Renal cortical epithelial cell (primary cell): Measurements from ENCODE around the gene PAX7. TPM values are rescaled to one million over a fixed set of nuclear protein-coding genes. Genes with fewer than 3 reads are reported as not detected.
"Not testable (repeated sequence)": the region's sequence is repeated elsewhere in the genome, so short reads cannot be mapped to it uniquely, and the experiment has no call there.

Experiments
- DNase-seq: peaks from one replicate; pipeline ENCODE4 v3.0.0-alpha.2; 2011; ENCODE audit warnings: low read depth
- total RNA-seq: library from RNA; depleted of rRNA; stranded (reverse); fragments of >200 nt; gene quantifications from 2 replicates; pipeline ENCODE4 v1.2.3, GENCODE V29; 2014

PAX7 gene
- total RNA-seq, 1 donor from 2014 or later: not detected

DNA sequence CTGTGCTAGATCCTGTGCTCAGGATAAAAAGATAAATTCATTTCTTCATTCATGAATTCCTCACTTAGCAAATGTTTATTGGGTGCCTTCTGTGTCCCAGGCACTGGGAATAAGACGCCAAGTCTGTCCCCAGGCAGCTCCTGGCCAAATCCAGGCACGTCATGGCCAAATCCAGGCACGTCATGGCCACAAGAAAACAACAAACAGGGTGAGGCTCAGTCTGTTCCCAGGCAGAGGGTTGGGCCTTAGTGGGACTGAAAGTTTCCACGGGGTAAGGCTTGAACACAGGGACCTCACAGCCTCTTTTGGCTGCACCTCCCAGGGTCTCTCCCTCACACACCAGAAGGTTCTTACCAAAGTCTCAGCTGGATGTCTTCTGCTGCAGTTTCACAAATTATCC is 95.7 kb downstream of the PAX7 start:
- no peak for DNase-seq

DNA sequence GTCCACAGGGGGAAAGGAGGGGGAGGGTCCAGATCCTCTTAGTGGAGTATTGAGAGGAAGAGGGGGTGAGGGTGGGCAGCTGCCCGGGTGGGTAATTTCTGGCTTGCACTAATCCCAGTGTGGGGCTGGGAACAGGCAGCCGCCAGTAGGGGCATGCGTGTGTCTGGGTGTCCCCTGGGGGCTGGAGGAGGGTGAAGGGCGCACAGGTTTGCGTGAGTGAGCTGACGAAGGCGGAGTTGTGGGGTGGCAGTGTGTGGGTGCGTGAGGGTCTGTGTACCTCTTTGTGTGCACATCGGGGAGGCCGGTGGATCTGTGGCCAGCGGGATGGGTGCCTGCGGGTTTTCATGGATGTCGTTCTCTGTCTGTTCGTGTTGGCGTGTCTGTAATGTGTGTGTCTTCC is 97.3 kb downstream of the PAX7 start:
- DNase-seq: no peak

DNA sequence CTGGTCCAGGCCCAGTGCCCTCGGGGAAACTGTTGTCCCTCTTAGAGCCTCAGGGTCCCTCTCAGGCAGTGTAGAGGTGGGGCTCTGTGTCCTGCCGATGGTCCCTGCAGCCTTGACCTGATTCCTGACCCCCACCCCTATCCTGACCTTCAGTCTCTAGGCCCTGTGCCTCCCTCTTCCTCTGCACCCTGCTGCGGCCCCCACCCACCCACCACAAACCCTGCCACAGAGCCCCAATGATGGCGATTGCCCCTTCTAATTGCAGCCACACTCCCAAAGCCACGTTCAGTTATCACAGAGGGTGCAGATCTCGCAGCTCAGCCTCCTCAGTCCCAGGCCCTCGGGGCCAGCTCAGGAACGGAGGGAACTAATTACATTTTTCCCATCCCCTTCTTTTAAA is 99.7 kb downstream of the PAX7 start:
- DNase-seq: no peak

DNA sequence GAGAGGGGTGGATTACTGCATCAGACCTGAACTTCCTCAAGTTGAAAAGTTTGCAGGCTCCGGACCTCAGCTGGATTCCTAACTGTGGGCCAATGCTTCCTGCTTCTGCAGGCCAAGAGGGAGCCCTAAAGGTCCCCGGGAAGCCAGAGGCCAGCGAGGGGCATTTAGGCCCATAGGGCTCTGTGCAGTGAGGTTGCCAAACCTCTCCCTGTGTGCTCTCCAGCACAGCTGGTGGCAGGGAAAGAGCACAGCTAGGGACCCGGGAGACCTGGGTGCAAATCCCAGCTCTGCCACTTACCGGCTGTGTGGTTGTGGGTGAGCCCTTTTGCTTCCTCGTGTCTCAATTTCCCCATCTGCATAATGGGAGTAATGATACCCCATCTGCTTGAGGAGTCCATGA is 100.5 kb downstream of the PAX7 start:
- DNase-seq: no peak

DNA sequence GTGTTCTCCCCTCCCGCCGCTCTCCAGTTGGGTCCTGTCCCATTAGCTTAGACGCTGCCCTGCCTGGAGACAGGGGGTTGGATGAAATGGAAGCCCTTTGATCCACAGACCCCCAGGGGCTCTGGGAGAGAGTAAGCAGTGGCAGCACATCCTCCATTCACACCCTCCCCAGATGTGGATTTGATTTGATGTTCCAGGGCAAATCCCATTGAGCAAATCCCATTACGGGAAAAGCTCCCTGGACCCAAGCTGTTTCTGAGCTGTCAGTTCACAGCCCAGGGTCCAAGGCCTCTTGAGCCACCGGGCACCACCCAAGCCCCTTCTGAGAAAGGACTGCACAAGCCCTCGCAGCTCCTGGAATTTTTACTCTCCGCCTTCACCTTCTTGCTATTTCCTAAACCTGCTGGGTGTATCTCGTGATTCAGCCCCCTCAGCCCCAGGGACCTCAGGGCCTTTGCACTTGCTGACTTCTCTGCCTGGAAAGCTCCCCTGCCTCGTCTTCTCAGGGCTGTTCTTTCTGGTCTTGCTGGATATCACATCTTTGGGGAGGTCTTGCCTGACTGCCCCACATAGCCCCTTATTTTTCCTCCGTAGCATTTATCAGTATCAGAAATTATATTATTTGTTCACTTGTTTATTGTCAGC is 101.1 kb downstream of the PAX7 start:
- DNase-seq: no peak

DNA sequence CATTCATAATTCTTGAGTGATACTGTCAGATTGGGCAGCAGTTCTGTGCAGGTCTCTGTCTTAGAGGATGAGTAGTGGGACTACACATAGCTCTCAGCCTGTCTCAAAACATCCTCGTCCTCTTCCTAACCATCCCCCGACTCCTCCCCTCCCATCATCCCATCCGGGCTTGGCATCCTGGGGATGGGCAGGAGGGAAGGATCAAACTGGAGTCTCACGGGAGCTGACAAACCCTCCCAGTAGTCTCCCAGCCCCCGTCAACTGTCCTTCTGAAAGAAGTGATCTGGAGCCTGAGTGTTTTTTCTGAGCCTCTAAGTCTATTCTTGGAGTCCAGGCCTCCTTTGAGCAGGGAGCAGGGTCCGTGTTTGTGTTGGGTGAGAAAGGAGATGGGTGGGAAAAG is 102.0 kb downstream of the PAX7 start:
- DNase-seq: no peak

DNA sequence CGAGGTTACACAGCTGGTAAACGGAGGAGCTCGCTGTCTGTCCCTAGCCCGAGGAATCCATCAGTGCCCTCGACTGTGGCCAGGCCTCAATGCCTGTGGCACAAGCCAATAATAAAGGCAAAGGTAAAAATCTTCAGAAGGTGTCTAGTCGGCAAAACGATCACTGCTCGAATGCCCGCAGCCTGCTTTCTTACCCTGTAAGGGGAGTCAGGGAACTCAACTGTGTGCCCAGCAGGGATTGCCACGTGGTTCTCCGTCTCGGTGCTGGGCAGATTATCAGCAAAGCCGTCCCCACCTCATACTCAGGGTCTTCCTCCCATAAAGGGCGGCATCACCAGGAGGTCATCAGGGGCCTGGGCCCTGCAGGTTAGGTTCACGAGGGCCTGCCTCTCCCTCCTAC is 103.4 kb downstream of the PAX7 start:
- DNase-seq: no peak

DNA sequence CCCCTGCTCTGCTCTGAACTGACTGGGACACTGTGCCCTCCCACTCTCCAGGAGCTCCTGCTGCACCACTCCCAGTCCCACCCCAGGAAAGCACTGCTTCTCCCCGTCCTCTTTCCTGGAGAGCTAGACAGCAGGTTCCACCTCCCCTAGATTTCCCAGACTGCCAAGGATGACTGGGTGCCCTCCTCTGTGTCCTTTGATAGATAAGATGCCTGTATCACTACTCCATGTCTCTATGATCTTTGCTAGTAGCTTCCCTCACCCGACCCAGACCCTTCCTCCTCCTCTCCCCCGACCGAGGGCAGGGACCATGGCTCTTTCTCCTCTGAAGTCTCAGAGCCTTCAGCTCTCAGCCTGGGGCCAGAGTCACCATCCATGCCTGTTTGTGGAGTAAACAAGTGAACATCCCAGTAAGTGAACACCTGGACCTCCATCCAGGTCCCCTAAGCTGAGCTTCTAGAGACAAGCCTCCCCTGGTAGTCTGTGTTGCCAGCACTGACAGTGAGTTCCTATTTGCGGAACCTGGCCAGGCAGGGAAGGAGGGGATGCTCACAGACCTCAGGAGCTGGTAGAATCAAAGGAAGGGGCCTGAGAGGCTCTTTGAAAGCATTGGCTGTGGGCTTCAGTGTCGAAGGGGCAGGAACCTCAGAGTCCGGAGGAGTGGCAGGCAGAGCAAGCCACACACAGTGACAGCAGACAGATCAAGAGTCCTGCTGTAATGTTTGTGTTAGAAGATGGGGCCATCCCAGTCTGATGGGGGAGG is 104.0 kb downstream of the PAX7 start:
- DNase-seq: no peak

DNA sequence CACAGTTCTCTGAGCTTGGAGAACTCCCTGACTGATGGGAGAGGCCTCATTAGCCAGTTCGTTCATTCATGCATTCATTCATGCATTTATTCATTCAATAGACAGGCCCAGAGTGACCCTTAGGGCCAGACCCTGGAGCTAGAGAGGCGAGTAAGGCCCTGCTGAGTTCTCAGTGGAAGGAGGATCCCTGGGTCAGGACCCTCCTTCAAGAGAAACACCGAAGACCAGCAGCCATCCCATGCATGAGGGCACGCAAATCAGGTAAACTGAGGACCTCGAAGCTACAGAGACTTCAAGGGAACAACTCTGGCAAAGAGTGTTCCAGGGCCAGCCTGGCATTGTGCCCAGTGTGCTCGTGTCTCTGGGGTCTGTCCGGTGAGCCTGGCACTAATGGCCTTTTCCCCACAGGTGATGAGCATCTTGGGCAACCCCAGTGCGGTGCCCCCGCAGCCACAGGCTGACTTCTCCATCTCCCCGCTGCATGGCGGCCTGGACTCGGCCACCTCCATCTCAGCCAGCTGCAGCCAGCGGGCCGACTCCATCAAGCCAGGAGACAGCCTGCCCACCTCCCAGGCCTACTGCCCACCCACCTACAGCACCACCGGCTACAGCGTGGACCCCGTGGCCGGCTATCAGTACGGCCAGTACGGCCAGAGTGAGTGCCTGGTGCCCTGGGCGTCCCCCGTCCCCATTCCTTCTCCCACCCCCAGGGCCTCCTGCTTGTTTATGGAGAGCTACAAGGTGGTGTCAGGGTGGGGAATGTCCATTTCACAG is 104.8 kb downstream of the PAX7 start:
- DNase-seq: no peak

DNA sequence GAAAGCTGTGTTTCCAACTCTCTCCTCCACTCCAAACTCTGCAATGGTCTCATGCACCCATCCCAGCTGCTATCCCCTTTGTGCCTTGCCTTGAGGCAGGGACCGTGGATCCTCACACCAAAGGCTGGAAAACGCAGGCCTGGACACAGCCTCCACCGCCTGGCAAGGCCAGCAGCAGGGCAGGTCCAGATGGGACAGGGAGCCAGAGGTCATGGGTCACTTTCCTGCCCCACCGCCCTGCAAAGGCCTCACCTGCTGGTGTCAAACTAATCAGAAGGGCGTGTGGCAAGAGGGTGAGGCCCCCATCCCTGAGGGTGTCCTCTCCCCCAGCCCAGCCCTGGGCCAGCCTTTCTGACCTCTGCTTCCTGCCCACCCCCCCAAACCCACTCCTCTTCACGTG is 106.3 kb downstream of the PAX7 start:
- no peak for DNase-seq

DNA sequence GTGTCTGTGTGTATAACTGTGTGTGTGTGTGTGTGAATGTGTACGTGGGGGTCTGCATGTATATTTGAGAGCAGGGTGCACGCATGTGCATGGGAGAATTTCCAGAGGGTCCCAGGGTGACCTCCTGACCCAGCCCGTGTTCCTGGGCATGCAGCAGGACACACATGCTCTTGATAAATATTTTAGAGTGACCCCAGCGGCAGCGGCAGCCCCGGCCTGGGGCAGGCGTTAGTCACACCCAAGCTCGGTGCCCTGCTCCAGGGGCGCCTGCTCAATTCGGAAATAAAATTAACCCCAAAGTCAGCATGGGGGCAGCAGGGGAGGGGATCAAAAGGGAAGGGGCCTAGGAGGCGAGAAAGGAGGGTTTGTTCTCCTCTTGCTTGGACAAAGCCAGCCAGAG is 107.5 kb downstream of the PAX7 start:
- DNase-seq: no peak

DNA sequence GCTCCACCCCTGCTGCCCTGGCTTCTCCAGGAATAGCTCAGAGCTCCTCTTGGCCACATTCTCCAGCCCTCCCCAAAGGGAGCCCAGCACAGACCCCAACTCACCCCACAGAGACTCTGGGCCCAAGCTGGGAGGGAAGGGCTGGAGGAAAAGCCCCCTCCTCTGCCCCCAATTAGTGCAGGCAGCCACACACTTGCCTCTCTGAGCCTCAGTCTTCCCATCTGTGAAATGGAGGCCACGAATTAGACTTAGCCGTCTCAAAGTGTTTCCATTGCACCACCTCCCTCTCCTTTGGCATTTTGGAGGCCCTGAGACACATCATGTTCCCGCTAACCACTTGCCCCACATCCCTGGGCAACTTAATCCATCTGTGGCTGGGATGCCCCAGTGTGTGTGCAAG is 108.0 kb downstream of the PAX7 start:
- DNase-seq: no peak

DNA sequence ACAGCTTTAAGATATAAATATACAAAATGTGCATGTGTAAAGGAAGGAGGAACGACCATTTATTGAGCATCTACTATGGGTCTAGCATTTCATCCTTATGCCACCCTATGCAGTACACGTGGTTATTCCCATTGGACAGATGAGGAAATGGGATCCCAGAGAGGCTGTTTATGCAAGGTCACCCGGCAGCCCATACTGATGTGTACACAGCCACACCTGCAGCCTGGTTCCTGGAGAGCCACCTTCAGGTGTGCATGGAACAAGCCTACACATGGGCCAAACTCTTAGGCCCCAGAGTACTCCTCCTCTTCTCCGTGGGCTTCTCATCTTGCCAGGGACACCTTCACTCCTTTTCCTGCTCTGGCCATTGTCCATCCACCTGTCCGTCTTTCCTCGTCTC is 108.8 kb downstream of the PAX7 start:
- no peak for DNase-seq

DNA sequence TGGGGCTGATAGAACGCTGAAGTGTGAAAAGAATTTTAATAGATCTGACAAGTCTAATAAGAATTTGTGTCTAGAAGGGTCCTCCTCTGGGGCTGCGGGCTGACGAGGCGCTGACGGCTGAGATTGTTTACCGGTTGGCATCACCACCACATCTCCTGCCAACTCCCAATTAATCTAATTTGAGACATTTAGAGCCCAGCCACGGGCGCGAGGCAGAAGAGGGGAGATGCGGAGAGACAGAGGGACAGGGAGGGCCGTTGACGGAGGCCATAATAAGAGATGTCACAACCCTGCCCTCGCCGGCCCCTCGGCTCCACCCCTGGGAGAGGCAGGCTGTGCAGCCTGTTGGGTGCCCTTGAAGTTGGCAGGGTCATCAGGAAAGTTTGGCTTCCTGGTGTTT is 109.3 kb downstream of the PAX7 start:
- no peak for DNase-seq

DNA sequence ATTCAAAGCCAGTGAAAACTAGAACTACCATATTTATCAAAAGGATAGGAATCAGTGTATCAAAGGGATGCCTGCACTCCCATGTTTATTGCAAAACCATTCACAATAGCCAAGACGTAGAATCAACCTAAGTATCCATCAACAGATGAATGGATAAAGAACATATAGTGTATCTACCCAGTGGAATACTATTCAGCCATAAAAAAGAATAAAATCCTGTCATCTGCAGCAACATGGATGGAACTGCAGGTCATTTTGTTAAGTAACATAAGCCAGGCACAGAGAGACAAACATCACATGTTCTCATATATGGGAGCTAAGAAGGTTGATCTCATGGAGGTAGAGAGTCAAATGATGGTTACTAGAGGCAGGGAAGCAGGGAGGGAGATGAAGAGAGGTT is 110.0 kb downstream of the PAX7 start:
- no peak for DNase-seq

DNA sequence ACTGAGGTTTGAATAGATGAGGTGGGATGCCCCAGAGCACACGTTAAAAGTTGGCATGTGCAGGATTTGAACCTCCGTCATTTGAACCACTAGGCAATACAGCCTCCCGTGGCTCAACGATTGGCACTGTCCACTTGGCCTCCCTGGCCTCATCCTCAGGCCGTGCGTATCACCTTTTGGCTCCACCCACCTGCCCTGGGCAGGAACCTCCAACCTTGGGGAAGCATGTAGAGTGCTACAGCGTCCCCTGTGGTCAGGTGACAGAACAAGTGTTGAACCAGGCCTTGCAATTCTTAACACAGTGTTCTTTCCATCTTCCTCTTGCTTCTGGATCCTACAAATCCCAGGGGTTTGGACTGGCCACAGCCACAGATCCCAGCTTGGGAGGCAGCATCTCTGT is 112.6 kb downstream of the PAX7 start:
- DNase-seq: no peak

DNA sequence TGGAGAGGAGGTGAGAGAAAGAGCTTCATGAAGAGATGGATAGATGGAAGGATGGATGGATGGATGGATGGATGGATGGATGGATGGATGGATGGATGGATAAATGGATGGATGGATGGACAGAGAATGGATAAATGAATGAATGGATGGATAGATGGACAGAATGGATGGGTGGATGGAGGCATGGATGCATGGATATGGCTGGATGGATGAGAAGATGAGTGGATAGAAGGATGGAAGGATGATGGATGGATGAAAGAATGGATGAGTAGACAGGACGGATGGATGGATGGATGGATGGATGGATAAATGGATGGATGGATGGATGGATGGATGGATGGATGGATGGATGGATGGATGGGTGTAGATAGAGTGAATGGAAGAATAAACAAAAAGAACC is 113.7 kb downstream of the PAX7 start:
- DNase-seq: not testable (repeated sequence)

DNA sequence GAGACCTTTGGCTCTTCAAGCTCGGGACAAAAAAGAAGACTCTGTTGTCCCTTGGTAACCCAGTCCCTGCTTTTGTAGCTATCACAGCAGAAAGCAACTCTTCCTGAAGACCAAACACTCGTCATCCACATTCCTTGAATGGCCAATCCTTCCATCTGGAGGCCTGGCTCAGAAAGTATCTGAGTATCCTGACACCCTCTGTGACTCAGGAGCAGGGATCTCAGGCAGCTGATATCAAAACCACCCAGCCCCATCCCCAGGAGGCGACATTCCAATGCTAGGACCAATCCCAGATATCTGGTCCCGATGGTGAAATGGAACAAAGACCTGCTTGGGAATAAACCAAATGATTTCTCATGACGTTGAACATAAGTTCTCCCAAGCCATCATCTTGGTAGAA is 116.3 kb downstream of the PAX7 start:
- no peak for DNase-seq

DNA sequence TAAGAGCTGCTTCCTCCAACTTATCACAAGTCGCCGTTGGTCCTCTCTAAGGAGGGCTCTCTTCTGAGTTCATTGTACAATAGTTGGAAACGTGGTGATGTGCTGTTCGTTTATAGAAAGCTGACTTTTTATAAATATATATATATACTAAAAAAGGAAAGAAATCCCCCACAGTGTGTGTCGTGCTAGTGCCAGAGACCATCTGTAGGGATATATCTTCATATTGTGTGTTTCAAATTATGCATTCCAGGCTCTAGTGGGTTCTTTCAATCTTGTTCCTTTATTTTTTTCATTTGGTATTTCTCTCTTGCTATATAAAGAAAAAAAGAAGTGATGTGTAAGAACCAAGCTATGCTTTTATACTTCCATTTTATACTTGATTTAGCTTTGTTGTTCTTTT is 117.0 kb downstream of the PAX7 start:
- DNase-seq: no peak

DNA sequence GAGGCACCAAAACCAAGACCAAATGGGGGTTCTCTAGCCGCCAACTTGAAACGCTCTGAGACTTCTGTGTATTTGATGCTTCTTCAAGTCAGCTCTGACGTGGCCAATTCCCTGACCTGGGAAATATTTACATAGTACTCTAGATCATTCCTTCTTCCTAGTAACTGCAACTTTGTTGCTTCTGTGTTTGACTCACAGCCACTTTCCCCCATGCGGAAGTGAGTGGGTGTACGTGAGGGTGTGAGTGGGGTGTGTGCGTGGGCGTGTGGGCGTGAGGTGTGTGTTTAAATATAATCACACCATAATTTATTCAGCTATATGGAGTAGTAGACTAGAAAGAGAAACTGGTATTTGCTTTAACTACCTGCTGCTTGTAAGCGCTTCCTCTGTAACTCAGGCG is 117.8 kb downstream of the PAX7 start:
- DNase-seq: no peak

DNA sequence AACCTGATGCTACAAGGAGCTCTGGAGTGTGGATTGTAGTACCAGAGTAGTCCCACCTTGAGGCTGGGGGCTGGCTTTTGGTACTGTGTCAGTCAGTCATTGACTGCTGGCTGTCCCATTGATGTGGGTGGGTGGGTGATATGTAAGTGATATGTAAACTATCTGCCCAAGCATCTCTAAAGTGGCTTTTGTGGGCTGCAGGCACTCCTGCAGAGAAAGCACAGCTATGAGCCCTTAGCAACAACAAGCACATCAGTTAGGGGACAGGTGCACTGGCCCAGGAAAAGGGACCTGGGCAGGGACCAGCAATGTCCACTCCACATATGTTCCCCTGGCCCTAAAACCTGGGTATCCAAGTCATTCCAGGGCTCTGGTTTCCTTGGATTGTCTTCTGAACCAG is 118.9 kb downstream of the PAX7 start:
- DNase-seq: no peak

DNA sequence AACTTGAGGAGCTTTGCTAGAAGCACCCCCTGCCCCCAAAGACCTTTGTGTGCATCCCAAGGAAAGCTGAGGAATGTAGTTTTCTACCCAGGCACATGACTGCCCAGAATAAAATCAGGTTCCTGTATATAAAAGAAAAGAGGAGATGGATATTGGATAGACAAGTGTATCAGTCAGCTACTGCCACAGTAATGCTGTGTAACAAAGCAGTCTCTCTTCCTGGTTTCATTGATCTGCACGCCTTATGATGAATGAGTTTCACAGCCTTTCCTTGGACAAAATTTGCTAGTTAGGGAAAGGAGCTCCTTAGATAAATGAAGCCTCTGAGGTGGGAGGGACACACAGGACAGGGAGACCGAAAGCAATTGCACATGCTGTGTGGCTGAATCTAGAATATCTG is 120.0 kb downstream of the PAX7 start:
- no peak for DNase-seq

DNA sequence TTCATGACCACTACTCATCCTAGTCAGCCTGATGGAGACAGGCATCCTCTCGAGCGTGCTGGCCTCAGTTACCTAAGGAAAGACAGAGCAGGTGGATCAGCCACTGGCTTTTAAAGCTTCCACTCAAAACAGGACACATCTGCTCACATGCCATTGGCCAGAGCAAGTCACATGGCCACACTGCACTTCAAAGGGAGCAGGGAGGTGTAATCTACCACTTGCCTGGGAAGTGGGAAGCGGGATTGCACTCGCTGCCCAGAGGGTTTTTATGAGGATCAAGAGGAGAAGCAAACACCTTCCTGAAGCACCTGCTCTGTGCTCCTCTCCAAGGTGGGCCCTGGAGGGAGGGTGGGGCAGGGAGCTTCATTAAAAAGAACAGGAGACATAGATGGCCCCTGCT is 120.8 kb downstream of the PAX7 start:
- DNase-seq: no peak
